NCI-H1092 (cell line): ENCODE measurements around the gene CKMT1B.
"Not testable (repeated sequence)": the region's sequence is repeated elsewhere in the genome, so short reads cannot be mapped to it uniquely, and the experiment has no call there.

ENCODE experiments used
- DNase-seq: peaks from one replicate; lab custom pipeline; 2025; lab: John Stamatoyannopoulos, UW

The CKMT1B gene

DNA sequence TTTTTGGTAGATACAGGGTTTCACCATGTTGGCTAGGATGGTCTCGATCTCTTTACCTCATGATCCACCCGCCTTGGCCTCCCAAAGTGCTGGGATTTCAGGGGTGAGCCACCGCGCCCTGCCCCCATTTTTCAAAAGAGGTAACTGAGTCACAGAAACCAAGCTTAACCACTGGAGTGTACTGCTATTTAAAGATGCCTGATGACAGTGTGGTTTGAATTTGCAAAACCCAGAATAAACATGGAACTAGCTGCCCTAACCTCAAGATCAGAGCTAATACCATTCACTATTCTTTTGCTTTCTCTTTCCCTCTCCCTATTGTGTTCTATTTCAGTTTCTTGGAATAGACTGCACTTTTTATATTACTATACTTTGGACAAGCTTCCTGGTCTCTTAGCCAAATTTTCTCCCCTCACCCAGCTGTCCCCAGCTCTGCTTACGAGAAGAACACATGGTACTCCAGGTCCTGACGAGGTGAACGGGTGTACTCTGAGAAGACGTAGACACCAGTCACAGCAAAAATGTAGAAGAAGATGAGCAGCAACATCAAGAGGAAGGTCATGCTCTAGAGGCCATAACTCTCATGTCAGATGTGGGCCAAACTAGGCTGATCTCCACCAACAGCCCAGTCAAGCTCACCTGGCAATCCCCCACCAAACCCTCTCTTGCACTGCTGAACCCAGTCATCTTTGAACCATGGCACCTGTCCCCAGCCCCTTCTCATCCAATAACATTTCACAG, 44.8 kb downstream of the CKMT1B start:
- not testable (repeated sequence) for DNase-seq
